Measurements from ENCODE around the gene ELOVL4.

GRCh38 chr6:79984261-79984660, 36.9 kb upstream of the ELOVL4 start:
- no peak for TF ChIP-seq CTCF (IDR thresholded peaks at IDR 0.05)
- no peak for TF ChIP-seq POLR2A (IDR thresholded peaks at IDR 0.05)
